ENCODE data around the gene CFAP206.
"Not testable (repeated sequence)": the region's sequence is repeated elsewhere in the genome, so short reads cannot be mapped to it uniquely, and the experiment has no call there.

Gene CFAP206

DNA sequence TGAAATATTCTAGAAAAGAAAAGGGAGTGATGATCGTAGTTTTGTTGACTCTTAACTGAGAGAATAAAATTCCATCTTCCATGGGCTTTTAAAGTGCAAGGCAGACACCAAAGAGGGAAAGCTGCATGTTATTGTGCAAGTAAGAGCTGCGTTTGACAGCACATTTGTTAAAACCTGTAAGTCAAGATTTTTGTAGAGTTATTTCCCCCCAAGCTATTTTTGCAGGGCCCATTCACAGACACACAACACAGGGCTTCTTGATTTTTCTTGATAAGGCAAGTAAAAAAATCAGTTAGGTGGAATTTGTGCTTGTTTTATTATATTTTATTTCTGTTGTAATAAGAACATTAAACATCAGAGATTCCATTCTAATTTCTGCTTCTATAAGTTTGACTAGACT is 13.8 kb downstream of the CFAP206 start:
- DNase-seq = no peak

DNA sequence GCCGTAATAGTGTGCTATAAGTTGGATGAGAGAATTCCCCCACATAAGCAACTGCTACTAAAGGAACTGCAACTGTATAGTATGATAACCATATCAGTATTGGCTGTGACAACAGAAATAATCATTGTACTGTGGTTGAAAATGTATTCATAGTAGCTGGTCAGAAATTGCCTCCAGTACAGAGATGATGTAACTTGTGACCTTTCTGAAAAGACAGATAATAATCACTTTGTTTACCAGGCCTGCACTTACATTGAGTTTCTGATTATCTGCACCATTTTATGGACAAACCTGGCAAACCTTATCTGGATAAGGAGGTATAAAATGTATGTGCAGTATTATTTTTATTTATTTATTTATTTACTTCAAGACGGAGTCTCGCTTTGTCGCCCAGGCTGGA is 19.0 kb downstream of the CFAP206 start:
- DNase-seq = no peak

DNA sequence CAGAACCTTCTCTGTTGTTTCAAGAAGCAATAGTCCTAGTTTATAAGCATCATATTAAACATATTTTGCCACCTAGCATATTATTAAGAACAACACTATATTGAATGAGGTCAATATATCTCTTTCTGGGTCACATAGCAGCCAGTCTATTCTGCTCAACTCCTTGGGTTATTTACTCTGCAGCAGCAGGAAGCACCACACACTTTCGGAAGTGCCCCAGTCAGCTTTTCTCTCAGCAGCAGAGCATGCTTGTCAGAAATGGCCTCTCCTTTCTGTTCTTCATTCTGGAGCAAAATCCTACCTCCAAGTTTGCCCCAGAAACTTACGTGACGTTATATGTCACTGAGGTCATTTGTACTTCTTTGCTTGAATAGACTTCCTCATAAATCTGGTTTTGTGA is 22.7 kb downstream of the CFAP206 start:
- DNase-seq = no peak

DNA sequence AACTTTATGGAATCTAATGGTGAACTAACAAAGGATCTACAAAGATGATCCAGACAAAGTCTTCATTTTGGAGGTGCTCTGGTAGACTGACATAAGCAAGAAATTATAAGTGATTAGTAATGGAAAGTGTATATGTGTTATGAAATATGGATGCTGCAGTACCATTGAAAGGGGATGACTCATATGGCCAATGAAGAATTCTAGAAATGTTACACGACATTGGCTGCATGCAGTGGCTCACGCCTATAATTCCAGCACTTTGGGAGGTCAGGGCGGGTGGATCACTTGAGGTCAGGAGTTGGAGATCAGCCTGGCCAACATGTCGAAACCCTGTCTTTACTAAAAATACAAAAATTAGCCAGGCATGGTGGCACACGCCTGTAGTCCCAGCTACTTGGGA is 23.5 kb downstream of the CFAP206 start:
- no peak for DNase-seq

DNA sequence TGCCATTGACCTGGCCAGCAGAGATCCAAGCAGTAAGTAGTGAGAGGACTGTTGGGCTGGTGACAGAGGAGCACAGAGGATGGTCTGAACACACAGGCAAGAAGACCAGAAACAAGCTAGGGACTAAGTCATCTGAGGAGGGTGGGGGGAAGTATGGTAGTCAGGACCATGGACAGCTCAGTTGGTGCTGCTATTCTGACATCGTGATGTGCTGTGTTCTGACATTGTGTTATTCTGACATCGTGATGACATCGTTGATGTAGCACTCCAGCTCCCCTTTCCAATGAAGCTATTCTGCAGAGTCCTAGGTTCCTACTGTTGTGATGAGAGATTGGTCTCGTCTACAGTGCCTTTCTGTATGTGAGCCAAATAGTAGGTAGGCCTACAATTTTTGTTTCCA is 28.7 kb downstream of the CFAP206 start:
- DNase-seq = no peak

DNA sequence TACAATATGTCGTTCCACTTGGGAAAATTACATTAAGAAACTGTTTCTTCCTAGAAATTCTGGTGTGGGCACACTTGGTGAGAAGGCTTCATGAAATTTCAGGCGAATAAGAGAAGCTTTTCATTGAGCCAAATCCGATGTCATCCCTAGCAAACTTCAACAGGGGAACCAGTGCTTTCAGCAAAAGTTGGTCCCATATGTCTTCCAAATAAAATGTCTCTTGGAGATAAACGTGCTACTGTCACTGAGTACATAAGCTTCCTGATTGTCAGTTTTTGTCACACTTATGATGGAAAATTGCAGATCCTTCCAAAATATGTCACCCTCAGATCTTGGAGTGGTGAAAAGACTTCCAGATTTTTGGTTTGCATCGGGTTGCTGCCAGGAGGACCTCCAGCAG is 33.9 kb downstream of the CFAP206 start:
- DNase-seq = no peak

DNA sequence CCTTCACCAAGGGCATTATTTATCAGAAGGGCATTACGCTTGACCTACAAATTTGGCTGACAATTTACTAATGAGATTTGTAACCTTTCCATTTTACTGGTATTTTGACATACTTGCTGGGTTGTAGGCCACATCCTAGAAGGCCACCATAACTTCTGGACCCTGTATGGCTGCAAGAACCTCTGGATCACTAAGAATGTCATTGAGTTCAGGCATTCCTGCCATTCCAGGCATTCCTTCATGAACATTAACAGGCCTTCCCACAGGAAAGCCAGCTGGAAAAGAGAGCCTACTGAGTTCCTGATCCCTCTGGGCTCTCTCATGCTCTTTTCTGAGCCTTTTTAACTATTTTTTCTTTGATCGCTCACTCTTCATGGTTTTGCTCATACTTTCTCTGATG is 36.6 kb downstream of the CFAP206 start:
- DNase-seq = no peak

DNA sequence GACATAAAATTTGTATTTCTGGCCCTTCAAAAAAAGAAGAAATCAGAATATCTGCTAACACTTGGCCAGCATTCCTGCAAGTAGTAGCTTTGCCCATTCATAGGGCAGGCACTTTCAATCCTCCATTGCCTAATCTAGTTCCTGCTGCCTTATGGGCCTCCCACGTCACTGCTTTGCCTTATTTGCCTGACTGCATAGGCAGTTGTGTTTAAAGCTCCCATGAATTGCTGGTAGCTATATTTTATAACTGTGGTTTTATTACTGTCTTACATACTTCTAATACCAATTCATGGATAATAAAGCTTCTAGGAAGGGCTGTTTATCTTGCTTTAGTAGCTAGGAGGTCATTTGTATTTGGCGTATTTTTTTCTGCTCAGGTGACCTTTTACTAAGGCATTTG is 57.3 kb downstream of the CFAP206 start:
- DNase-seq = no peak

DNA sequence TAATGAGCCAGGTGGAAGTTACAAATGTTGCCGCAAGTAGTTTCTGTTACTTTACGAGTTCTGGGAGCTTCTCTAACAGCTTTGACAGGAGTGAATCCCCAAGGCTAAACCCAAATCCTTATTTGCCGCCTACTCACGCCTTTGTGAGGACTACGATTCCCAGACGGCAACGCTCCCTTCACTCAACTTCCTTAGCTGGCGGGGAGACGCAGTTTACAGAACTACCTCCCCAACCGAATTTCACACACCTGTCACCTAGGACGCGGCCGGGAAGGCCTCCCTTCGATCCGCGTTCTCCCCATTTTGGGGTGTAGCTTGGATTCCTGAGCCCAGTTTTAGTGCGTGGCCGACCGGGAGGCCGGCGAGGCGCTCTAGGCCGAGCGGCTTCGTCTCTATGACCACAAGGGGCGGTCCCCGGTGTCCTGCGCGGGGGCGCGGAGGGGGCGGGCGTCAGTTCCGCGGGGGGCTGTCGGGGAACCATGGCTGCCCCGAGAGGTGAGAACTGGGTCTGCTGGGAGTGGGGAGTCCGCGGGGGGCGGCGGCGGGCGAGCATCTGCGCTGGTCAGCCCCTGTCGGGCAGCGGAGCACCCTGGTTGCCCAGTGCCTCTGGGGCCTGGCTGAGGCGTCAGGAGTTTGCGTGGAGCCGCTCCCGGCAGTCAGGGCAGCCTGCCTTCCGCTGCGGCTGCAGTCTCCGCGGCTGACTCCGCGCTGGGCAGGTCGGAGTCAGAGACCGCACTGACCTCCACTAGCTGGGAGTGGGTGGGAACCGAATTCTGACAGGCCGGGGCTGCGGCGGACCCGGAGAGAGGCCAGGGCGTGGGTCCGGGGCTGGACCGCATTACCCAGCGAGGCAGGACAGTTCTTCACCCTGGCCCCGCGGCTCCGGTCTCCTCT is 65.0 kb downstream of the CFAP206 start, which contains the start of gene SLC35A1:
Gene SLC35A1 (plus strand): TSS at position 450 of the 894 bp plus-strand sequence. CDS start 30 bp downstream, at position 480.
- peak; percentile 63 to 94 (median 84) for DNase-seq

DNA sequence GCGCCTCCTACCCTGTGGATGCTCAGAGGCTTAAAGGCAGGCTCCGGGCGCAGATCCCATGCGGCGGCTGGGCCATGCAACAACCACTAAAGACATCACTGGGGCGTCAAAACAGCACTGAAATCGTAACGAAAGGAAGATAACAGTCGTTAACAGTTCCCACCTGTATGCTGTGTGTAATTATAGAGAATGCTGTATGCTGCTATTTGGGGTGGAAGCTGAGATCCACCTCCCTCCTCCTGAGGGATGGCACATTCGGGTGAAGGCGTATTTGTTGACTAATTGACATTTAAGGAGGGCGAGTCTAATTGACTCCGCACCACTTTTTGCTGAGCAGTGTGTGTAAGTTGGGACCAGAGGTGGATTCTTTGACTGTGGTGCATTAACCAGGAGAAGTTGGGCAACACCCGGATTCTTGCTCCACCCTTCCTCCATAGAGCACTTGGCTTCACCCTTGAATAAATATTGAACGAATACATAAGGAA is 65.7 kb downstream of the CFAP206 start:
- peak in 2 of 14 donors; percentile 23 to 28 for DNase-seq

DNA sequence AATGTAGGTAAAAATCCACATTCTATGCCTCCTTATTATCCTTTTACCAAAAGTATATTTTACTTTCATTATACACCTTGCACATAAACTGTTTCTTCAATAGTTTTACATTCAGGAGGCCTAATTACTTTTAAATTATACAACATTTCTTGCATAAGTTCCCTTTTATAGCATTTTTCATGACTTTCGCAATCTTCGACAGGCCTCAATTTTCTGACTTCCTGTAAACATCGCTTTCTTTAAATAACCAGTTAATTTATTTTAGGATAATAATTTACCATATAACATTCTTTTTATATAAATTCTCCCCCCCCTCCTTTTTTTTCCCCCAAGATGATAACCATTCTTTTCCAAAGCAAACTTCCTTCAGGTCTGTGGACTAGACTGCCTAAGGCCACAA is 74.2 kb downstream of the CFAP206 start:
- DNase-seq = no peak

DNA sequence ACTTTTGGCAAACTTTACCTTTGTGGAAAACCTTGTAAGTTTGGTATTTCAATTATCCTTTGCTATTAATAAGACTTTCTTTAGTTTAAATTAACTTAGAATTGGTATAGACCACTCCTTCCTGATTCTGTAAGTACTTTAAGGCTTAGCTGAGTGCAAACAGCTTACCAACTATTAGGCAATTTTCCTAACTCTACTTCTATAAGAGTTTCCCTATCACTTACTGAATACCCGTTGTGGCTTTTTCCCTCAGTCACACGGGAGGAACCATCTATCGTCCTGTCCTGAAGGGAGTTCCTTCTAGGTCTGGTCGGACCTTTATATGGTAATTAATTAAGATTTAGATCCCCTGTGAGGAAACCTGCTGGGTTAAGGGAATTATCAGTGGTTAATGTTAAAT is 74.6 kb downstream of the CFAP206 start:
- DNase-seq = no peak

DNA sequence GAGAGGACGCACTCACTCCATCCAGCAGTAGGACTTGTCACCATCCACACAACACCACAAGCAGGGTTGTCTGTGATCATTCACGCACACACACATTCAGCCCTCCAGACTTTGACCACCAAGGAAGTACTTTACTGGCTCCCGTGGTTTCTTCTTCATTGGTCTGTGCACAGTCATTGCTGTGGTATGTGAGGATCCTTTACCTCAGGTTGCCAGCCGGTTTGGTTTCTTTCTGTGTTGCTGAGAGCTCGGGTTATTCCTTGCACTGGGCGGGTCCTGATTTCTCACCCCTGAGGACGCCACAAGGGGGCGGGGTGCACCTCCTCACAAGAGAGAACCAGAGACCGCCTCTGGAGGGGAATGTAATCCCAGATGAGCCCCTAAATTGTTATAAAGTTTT is 76.2 kb downstream of the CFAP206 start:
- no peak for DNase-seq

DNA sequence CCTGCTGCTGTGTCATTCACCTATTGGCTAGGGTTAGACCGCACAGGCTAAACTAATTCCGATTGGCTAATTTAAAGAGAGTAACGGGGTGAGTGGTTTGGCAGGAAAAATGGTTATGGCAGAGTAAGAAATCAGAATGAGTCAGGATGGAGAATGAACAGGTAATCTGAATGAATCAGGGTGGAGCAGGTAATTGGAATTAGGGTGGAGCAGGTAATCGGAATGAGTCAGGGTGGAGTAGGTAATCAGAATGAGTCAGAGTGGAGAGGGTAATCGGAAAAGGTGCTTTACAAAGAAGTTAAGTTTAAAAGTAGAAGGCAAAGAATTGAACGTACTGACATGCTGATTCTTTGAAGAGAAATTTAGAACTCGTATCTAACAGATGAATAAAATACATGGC is 76.7 kb downstream of the CFAP206 start:
- no peak for DNase-seq

DNA sequence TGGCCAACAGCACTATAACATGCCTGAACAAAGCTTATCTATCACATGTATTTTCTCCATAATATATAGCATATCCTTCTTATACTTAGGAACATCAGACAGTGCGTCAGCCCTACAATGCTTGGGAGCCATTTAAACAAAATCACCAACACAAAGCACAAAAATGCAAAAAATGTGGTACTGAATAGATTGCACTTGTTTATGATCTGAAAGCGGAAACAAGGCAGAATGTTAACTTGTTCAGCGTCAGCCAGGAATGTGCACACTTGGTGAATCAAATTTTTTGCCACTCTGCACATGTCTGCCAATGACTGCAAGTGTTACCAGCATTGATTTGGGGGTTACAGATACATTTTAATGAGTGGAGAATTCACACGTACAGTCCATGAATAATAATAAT is 79.8 kb downstream of the CFAP206 start:
- no peak for DNase-seq

DNA sequence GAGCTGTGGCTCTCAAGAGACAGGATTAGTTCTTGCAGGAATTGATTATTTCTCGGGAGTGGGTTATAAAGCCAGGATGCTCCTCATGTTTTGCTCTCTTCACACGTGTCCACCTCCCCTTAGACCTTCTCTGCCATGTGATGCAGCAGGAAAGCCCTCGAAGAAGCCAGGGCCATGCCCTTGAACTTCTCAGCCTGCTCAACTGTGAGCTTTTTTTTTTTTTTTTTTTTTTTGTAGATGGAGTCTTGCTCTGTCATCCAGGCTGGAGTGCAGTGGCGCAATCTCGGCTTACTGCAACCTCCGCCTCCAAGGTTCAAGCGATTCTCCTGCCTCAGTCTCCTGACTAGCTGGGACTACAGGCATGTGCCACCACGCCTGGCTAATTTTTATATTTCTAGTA is 81.6 kb downstream of the CFAP206 start:
- not testable (repeated sequence) for DNase-seq

DNA sequence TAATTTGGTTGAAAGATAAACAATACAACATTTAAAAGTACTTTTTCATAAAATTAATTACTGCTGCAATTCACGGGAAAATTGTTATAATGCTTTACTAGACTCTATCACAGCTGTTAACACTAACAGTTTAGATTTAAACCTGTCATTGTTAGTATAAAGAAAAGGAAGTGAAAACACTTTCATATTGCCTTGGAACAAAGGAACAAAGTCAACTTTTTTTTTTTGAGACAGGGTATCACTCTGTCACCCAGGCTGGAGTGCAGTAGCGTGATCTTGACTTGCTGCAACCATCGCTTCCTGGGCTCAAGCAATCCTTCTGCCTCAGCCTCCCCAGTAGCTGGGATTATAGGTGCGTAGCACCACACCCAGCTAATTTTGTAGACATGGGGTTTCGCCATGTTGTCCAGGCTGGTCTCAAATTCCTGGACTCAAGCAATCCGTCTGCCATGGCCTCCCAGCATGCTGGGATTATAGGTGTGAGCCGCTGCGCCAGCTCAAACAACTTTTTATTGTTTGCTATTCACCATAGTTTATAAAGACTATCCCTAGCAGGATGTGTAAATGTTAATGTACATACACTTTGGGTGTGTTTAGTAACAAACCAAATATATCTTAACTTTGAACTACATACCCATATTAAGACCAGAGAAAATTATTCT is 87.1 kb downstream of the CFAP206 start:
- DNase-seq = no peak

DNA sequence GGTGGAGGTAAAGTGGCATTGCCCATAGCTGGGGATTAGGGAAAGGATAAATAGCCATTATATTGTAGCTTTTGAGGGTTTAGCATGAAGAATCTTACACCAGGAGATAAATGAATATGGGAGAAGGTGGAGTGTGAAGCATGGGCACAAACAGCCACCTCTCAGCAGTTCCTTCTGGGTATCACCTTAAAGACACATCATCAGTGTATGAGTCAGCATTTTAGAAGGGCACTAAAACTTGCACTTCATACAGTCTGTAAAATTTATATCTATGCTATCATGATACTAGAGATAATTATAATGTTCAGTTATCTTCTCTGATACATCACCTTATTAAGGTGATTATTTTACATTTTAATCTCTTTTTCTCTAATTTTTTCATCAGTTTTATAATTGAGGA is 90.3 kb downstream of the CFAP206 start:
- DNase-seq = no peak

DNA sequence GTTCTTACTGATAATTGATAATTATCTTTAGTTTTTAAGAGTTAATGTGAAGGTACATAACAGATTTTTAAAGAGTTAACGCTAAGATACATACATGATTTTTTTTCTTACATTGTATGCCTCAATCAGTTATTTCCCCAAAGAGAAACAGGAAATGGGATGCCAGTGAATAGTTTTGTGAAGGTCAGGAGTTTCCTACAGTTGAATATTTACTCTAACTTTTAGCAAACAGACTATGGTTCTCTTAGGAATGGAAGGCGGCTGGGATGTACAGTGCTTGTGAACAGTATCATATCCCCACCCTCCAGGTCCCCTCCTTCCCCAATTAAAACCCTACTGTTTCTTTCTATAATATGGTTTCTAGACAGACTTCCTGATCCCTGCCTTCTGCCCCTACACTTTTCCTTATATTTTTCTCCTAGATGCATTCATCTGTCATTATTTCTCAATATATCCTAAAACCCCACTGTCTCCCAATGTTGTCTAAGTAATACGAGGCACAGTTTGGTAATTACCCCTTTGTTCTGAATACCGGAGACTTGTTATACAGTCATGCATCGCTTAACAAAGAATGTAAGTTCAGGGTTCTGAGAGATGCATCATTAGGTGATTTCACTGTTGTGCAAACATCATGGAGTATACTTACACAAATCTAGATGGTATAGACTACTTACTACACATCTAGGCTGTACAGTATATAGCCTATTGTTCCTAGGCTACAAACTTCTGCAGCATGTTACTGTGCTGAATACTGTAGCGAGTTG is 94.2 kb downstream of the CFAP206 start:
- no peak for DNase-seq

DNA sequence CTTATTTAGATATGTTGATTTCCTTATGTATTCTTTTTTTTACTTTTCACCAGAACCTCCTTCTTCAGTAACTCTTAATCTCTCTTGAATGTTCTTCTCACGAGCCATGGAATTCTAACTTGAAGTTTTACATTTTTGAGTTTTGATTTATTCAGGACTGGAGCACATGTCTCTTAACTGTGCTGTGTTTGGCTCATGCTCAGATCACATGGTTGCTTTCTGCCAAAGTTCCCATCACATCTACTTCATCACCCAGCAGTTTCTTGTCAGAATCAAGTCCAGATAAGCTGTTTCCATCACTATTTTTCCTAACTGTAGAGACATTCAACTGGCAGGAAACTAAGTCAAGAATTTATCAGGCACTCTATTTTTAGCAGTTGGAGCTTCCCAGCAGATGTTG is 96.7 kb downstream of the CFAP206 start:
- DNase-seq = no peak
